CD4-positive, CD25-positive, alpha-beta regulatory T cell (primary cell): ENCODE measurements around the gene CHP1. TPM values are rescaled to one million over a fixed set of nuclear protein-coding genes. Genes with fewer than 3 reads are reported as not detected.
"Not testable (repeated sequence)": the region's sequence is repeated elsewhere in the genome, so short reads cannot be mapped to it uniquely, and the experiment has no call there.

Experiments used
- ATAC-seq, 2 donors: fragments of 150-1000 bp; cut with Tn5 transposase; one replicate each; pipeline ENCODE4 v1.10.0; 2021; ENCODE audit warnings: low read depth in 2 of 2, moderate number of reproducible peaks in 2 of 2, moderate library complexity in 1 of 2
- DNase-seq, 3 donors: peaks; one replicate each; pipeline versions ENCODE4 v3.0.0 to v3.0.0-alpha.2; 2012 to 2022; ENCODE audit warnings: mixed read lengths in 1 of 3
- H3K27ac ChIP-seq: one replicate; pipeline ENCODE4 v1.7.0; 2013; ENCODE audit warnings: mild to moderate bottlenecking, low read length; ENCODE audit not compliant: insufficient read depth, poor library complexity, severe bottlenecking
- H3K27me3 ChIP-seq: one replicate; pipeline ENCODE4 v1.7.0; 2013; ENCODE audit warnings: low read length; ENCODE audit not compliant: control insufficient read depth, insufficient read depth
- H3K36me3 ChIP-seq: one replicate; pipeline ENCODE4 v1.7.0; 2013; ENCODE audit warnings: mild to moderate bottlenecking, low read length, moderate library complexity; ENCODE audit not compliant: control insufficient read depth, insufficient read depth
- H3K4me1 ChIP-seq: 2 replicates; pipeline ENCODE4 v1.7.0; 2013; ENCODE audit warnings: mild to moderate bottlenecking, low read length; ENCODE audit not compliant: insufficient read depth, control insufficient read depth, poor library complexity, severe bottlenecking
- H3K4me3 ChIP-seq: one replicate; pipeline ENCODE4 v1.7.0; 2013; ENCODE audit warnings: low read depth, mild to moderate bottlenecking, low read length, moderate library complexity
- H3K9me3 ChIP-seq, 2 experiments: 1 replicate in 1 of 2; 2 replicates in 1 of 2; pipeline ENCODE4 v1.7.0; 2013; ENCODE audit warnings: low read length in 2 of 2, mild to moderate bottlenecking in 1 of 2, moderate library complexity in 1 of 2; ENCODE audit not compliant: control insufficient read depth in 2 of 2
- H3K27ac Mint-ChIP-seq, 3 donors: one replicate each; pipeline ENCODE4 v1.8.0; 2020 to 2022; ENCODE audit warnings: mild to moderate bottlenecking in 3 of 3, mixed read lengths in 3 of 3, moderate library complexity in 2 of 3
- H3K27me3 Mint-ChIP-seq: one replicate; pipeline ENCODE4 v1.8.0; 2022; ENCODE audit warnings: mild to moderate bottlenecking, mixed read lengths
- H3K36me3 Mint-ChIP-seq: one replicate; pipeline ENCODE4 v1.8.0; 2020; ENCODE audit warnings: mixed read lengths
- H3K4me1 Mint-ChIP-seq, 4 donors: one replicate each; pipeline ENCODE4 v1.8.0; 2020 to 2022; ENCODE audit warnings: mixed read lengths in 4 of 4, mild to moderate bottlenecking in 1 of 4
- H3K4me3 Mint-ChIP-seq, 4 donors: one replicate each; pipeline ENCODE4 v1.8.0; 2020 to 2022; ENCODE audit warnings: mild to moderate bottlenecking in 4 of 4, mixed read lengths in 4 of 4, moderate library complexity in 3 of 4
- H3K9me3 Mint-ChIP-seq, 7 donors: one replicate each; pipeline ENCODE4 v1.8.0; 2020 to 2022; ENCODE audit warnings: mixed read lengths in 7 of 7, mild to moderate bottlenecking in 3 of 7, moderate library complexity in 2 of 7
- polyA plus RNA-seq, 4 donors: library from polyadenylated mRNA; unstranded; fragments of 300-500 nt; fragmentation: Illumina TruSeq; gene quantifications; one replicate each; pipeline ENCODE4 v1.2.3, GENCODE V29; 2021
- total RNA-seq: library from RNA; stranded (reverse); gene quantifications from one replicate; pipeline ENCODE4 v1.2.3, GENCODE V29; 2022

The CHP1 gene
- total and polyA plus RNA-seq, 5 donors from 2014 or later = 17.9 to 34.7 (median 20.2) TPM

DNA sequence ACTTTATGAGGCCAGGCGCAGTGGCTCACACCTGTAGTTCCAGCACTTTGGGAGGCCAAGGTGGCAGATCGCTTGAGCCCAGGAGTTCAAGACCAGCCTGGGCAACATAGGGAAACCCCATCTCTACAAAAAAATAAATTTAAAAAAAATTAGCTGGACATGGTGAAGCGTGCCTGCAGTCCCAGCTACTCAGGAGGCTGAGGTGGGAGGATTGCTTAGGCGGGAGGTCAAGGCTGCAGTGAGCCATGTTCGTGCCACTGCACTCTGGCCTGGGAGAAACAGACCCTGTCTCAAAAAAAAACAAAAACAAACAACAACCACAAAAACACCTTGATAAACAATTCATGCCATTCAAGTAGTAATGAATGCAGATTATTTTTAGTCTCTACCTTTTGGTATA lies 4.2 kb downstream of the CHP1 start:
- H3K27ac Mint-ChIP-seq, H3K4me3 ChIP-seq, H3K27ac ChIP-seq, H3K36me3 Mint-ChIP-seq, H3K36me3 ChIP-seq, H3K9me3 ChIP-seq, ATAC-seq, H3K27me3 Mint-ChIP-seq, H3K27me3 ChIP-seq, DNase-seq, H3K4me3 Mint-ChIP-seq, H3K9me3 Mint-ChIP-seq: not testable (repeated sequence)
- H3K4me1 ChIP-seq = peaks cover 28% of the 10 kb centered on the region
- peaks cover 0 to 51% (median 35%) of the 10 kb centered on the region in 4 donors for H3K4me1 Mint-ChIP-seq

GRCh38 chr15:41235929-41236328 lies 4.9 kb downstream of the CHP1 start:
- peaks cover 21% of the 10 kb centered on the region for H3K4me1 ChIP-seq
- H3K9me3 Mint-ChIP-seq = no peaks in the 10 kb centered on the region
- H3K4me1 Mint-ChIP-seq = peaks cover 0 to 44% (median 32%) of the 10 kb centered on the region in 4 donors
- no peak overlapping the region for H3K27ac Mint-ChIP-seq
- no peaks in the 10 kb centered on the region for H3K27me3 ChIP-seq
- H3K4me3 ChIP-seq = no peak overlapping the region
- H3K4me3 Mint-ChIP-seq = no peak overlapping the region
- H3K36me3 Mint-ChIP-seq = no peaks in the 10 kb centered on the region
- H3K27ac ChIP-seq = no peak overlapping the region
- H3K36me3 ChIP-seq = peaks cover 2% of the 10 kb centered on the region
- ATAC-seq = no peak
- peaks cover 2% of the 10 kb centered on the region for H3K27me3 Mint-ChIP-seq
- H3K9me3 ChIP-seq = no peaks in the 10 kb centered on the region
- DNase-seq = no peak

GRCh38 chr15:41238100-41238499 lies 7.0 kb downstream of the CHP1 start:
- Mint-ChIP-seq H3K27me3 (no peaks in the 10 kb centered on the region), H3K36me3 (peaks cover 4% of the 10 kb centered on the region), H3K9me3 (no peaks in the 10 kb centered on the region), H3K27ac (no peak overlapping the region), H3K4me1 (peaks cover 0 to 24% (median 16%) of the 10 kb centered on the region in 4 donors), H3K4me3 (no peak overlapping the region)
- Histone ChIP-seq H3K27me3 (no peaks in the 10 kb centered on the region), H3K27ac (no peak overlapping the region), H3K4me1 (peaks cover 3% of the 10 kb centered on the region), H3K36me3 (peaks cover 9% of the 10 kb centered on the region), H3K9me3 (no peaks in the 10 kb centered on the region), H3K4me3 (no peak overlapping the region)
- ATAC-seq (no peak), DNase-seq (no peak)

GRCh38 chr15:41241221-41241964 lies 10.3 kb downstream of the CHP1 start:
- no peaks in the 10 kb centered on the region for H3K9me3 Mint-ChIP-seq
- no peaks in the 10 kb centered on the region for H3K4me1 ChIP-seq
- no peak overlapping the region for H3K4me3 ChIP-seq
- H3K4me3 Mint-ChIP-seq = no peak overlapping the region
- H3K36me3 Mint-ChIP-seq = peaks cover 16% of the 10 kb centered on the region
- H3K9me3 ChIP-seq = no peaks in the 10 kb centered on the region
- H3K27me3 Mint-ChIP-seq = no peaks in the 10 kb centered on the region
- H3K27ac Mint-ChIP-seq = no peak overlapping the region
- H3K27ac ChIP-seq = no peak overlapping the region
- H3K27me3 ChIP-seq = no peaks in the 10 kb centered on the region
- no peak for ATAC-seq
- peaks cover 22% of the 10 kb centered on the region for H3K36me3 ChIP-seq
- DNase-seq = no peak
- peaks cover 0 to 7% (median 4%) of the 10 kb centered on the region in 4 donors for H3K4me1 Mint-ChIP-seq

GRCh38 chr15:41250745-41251144 lies 19.7 kb downstream of the CHP1 start:
- H3K27ac Mint-ChIP-seq, H3K4me3 Mint-ChIP-seq, H3K36me3 ChIP-seq, H3K4me1 Mint-ChIP-seq, H3K4me1 ChIP-seq, H3K27me3 Mint-ChIP-seq, H3K9me3 ChIP-seq, ATAC-seq, H3K27me3 ChIP-seq, H3K4me3 ChIP-seq, H3K27ac ChIP-seq, DNase-seq, H3K9me3 Mint-ChIP-seq: not testable (repeated sequence)
- peaks cover 17% of the 10 kb centered on the region for H3K36me3 Mint-ChIP-seq

DNA sequence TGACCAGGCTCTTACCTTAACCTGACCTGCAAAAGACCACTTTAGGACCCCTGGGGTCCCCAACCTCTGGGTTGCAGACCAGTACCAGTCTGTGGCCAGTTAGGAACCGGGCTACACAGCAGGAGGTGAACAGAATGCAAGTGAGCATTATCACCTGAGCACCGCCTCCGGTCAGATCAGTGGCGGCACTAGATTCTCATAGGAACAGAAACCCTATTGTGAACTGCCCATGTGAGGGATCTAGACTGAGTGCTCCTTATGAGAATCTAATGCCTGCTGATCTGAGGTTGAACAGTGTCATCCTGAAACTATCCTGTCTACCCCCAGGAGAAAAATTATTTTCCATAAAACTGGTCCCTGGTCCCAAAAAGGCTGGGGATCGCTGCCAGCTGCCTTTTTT lies 20.3 kb downstream of the CHP1 start:
- Histone ChIP-seq H3K4me1 (no peaks in the 10 kb centered on the region), H3K4me3 (no peak overlapping the region), H3K27me3 (no peaks in the 10 kb centered on the region), H3K27ac (no peak overlapping the region), H3K36me3 (peaks cover 3% of the 10 kb centered on the region), H3K9me3 (no peaks in the 10 kb centered on the region)
- Mint-ChIP-seq H3K27me3 (no peaks in the 10 kb centered on the region), H3K4me1 (peaks cover 0 to 2% (median 0%) of the 10 kb centered on the region in 4 donors), H3K9me3 (no peaks in the 10 kb centered on the region), H3K4me3 (no peak overlapping the region), H3K27ac (no peak overlapping the region), H3K36me3 (peaks cover 17% of the 10 kb centered on the region)
- ATAC-seq = no peak
- no peak for DNase-seq

- no peak overlapping the region for H3K4me3 Mint-ChIP-seq
- peaks cover 3% of the 10 kb centered on the region for H3K36me3 ChIP-seq
- ATAC-seq = no peak
Measured at GRCh38 chr15:41254560-41254959, 23.5 kb downstream of the CHP1 start.

GRCh38 chr15:41256103-41256502 lies 25.0 kb downstream of the CHP1 start:
- no peaks in the 10 kb centered on the region for H3K27me3 Mint-ChIP-seq
- peaks cover 3% of the 10 kb centered on the region for H3K36me3 ChIP-seq

More at GRCh38 chr15:41254560-41254959, 23.5 kb downstream of the CHP1 start:
- Mint-ChIP-seq H3K27ac (peak overlapping the region in 1 of 3 donors; percentile 34), H3K27me3 (no peaks in the 10 kb centered on the region), H3K9me3 (no peaks in the 10 kb centered on the region), H3K36me3 (peaks cover 37% of the 10 kb centered on the region), H3K4me1 (peaks cover 0 to 2% (median 0%) of the 10 kb centered on the region in 4 donors)
- no peak for DNase-seq
- H3K9me3 ChIP-seq = no peaks in the 10 kb centered on the region
- no peaks in the 10 kb centered on the region for H3K4me1 ChIP-seq
- H3K27ac ChIP-seq = no peak overlapping the region
- H3K4me3 ChIP-seq = no peak overlapping the region
- H3K27me3 ChIP-seq = no peaks in the 10 kb centered on the region

More at GRCh38 chr15:41256103-41256502, 25.0 kb downstream of the CHP1 start:
- peaks cover 36% of the 10 kb centered on the region for H3K36me3 Mint-ChIP-seq
- Histone ChIP-seq H3K9me3 (no peaks in the 10 kb centered on the region), H3K4me1 (no peaks in the 10 kb centered on the region), H3K4me3 (no peak overlapping the region), H3K27me3 (no peaks in the 10 kb centered on the region), H3K27ac (no peak overlapping the region)
- H3K9me3 Mint-ChIP-seq = no peaks in the 10 kb centered on the region
- DNase-seq (no peak), ATAC-seq (no peak)
- H3K27ac Mint-ChIP-seq = no peak overlapping the region
- no peak overlapping the region for H3K4me3 Mint-ChIP-seq
- peaks cover 0 to 2% (median 0%) of the 10 kb centered on the region in 4 donors for H3K4me1 Mint-ChIP-seq
